Thyroid gland (tissue), 4 donors: ENCODE measurements around the gene PLAGL2. TPM values are rescaled to one million over a fixed set of nuclear protein-coding genes. Genes with fewer than 3 reads are reported as not detected.

Source experiments
- DNase-seq, 2 donors: peaks; one replicate each; pipeline ENCODE4 v3.0.0-alpha.2; 2019
- H3K27ac ChIP-seq, 3 donors: fragments of 200-600 bp; sonication (generic); 1 replicate in 2 of 3; 2 replicates in 1 of 3; pipeline ENCODE4 v1.5.1; 2016 to 2019; ENCODE audit warnings: mild to moderate bottlenecking in 1 of 3, moderate library complexity in 1 of 3
- H3K27me3 ChIP-seq: fragments of 200-600 bp; sonication (generic); one replicate; pipeline ENCODE4 v1.5.1; 2019
- H3K36me3 ChIP-seq, 2 donors: fragments of 200-600 bp; sonication (generic); one replicate each; pipeline ENCODE4 v1.5.1; 2016 to 2019
- H3K4me1 ChIP-seq, 2 donors: fragments of 200-600 bp; sonication (generic); one replicate each; pipeline ENCODE4 v1.5.1; 2017 to 2019
- H3K4me3 ChIP-seq, 3 donors: fragments of 200-600 bp; sonication (generic); replicated peaks in 1 of 3; 1 replicate in 2 of 3; 2 replicates in 1 of 3; pipeline ENCODE4 v1.5.1; 2016; ENCODE audit warnings: mild to moderate bottlenecking in 1 of 3
- H3K9me3 ChIP-seq: fragments of 200-600 bp; sonication (generic); one replicate; pipeline ENCODE4 v1.5.1; 2017
- POLR2A ChIP-seq, 2 donors: fragments of 450-650 bp; IDR thresholded peaks; one replicate each; pipeline ENCODE4 v1.6.1; 2017; ENCODE audit warnings: antibody characterized with exemption in 2 of 2, mild to moderate bottlenecking in 2 of 2, moderate library complexity in 1 of 2
- WGBS, 2 donors: methylation state at CpG; one replicate each; pipeline ENCODE4 v1.1.5; 2017; 5-methylcytosine and 5-hydroxymethylcytosine counted together
- intact Hi-C: fragments of 100-400 bp; cut with DNase I; formaldehyde crosslinking; loops from one replicate; pipeline ENCODE4 v1.15.1; 2023
- total RNA-seq, 4 donors: library from RNA; depleted of rRNA; stranded (reverse); fragments of >200 nt; gene quantifications; one replicate each; pipeline ENCODE4 v1.2.3, GENCODE V29; 2016
- TF ChIP-seq, protein P1 (sequence below), 6 experiments: fragments of 200-600 bp in 3 of 6; fragments of 450-650 bp in 3 of 6; sonication (generic) in 3 of 6; IDR thresholded peaks; one replicate each; pipeline ENCODE4 v1.5.1; 2016 to 2019; ENCODE audit warnings: antibody characterized with exemption in 6 of 6, mild to moderate bottlenecking in 2 of 6, inconsistent platforms in 1 of 6, moderate library complexity in 1 of 6

PLAGL2 gene
- total RNA-seq, 4 donors from 2014 or later, result 6.5 to 11.7 (median 7.3) TPM

DNA sequence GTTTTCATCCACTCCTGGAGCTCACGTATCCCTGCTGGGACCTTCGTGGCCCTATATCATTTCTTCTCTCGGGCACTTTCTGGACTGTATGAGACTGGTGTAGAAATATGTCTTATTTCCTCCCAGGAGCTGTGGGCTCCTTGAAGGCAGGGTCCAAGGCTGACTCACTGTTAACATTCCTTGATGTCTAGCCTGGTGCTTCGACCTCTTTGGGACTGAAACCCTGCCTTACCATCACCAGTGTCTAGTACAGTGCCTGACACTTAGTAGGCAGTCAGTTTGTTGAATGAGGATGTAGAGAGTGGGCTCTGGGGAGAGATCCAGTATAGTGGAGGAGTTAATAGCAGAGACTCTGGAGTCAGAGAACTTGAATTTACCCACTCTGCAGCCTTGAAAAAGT is 23.7 kb upstream of the PLAGL2 start:
- no peaks in the 10 kb centered on the region for H3K9me3 ChIP-seq
- no peak overlapping the region for H3K27ac ChIP-seq
- intact Hi-C loops, result no loop called here
- DNase-seq, result no peak
- H3K4me1 ChIP-seq, result no peaks in the 10 kb centered on the region
- no peaks in the 10 kb centered on the region for H3K27me3 ChIP-seq
- WGBS, 2 donors, result 97 to 99% methylated on average over 4 of the region's 4 CpGs
- TF ChIP-seq POLR2A (IDR thresholded peaks at IDR 0.05), result no peak
- TF ChIP-seq, protein P1, sequence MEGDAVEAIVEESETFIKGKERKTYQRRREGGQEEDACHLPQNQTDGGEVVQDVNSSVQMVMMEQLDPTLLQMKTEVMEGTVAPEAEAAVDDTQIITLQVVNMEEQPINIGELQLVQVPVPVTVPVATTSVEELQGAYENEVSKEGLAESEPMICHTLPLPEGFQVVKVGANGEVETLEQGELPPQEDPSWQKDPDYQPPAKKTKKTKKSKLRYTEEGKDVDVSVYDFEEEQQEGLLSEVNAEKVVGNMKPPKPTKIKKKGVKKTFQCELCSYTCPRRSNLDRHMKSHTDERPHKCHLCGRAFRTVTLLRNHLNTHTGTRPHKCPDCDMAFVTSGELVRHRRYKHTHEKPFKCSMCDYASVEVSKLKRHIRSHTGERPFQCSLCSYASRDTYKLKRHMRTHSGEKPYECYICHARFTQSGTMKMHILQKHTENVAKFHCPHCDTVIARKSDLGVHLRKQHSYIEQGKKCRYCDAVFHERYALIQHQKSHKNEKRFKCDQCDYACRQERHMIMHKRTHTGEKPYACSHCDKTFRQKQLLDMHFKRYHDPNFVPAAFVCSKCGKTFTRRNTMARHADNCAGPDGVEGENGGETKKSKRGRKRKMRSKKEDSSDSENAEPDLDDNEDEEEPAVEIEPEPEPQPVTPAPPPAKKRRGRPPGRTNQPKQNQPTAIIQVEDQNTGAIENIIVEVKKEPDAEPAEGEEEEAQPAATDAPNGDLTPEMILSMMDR (IDR thresholded peaks at IDR 0.05), result no peak
- H3K36me3 ChIP-seq, result peaks cover 27 to 40% of the 10 kb centered on the region in 2 donors
- H3K4me3 ChIP-seq, result no peak overlapping the region

DNA sequence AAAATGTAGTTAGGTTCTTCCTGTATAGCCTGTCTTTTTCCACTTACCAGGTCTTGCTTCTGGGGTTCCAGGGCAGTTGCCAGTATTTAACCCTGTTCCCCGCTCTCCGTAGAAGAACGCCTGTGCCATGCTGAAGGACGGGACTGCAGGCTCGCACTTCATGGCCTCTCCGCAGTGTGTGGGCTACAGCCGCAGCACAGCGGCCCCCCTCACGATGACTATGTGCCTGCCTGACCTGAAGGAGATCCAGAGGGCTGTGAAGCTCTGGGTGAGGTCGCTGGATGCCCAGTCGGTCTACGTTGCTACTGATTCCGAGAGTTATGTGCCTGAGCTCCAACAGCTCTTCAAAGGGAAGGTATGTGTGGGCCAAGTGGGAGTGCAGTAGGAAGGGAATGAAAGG is 23.2 kb upstream of the PLAGL2 start:
- intact Hi-C loops, result no loop called here

DNA sequence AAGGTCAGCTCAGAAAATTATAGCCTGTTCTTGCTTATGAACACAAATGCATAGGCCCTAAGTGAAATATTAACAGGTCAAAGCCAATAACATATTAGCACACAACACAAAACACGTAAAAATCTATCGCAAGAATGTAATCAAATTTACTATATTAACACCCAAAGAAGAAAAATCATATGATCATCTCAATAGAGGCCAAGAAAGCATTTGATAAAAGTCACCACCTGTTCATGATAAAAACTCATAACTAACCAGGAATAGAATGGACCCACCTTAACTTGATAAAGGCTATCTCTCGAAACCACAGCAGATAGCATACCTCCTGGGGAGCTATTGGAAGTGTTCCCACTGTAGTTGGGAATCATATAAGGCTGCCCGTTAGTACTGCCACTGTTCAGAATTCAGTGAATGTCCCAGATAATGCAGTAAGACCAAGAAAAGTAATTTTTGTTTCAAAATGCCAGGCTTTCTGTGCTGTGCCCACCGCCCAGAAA is 21.8 kb upstream of the PLAGL2 start:
- Histone ChIP-seq H3K36me3 (peaks cover 19 to 28% of the 10 kb centered on the region in 2 donors), H3K4me3 (no peak overlapping the region), H3K9me3 (no peaks in the 10 kb centered on the region), H3K27me3 (no peaks in the 10 kb centered on the region), H3K27ac (no peak overlapping the region), H3K4me1 (no peaks in the 10 kb centered on the region)
- TF ChIP-seq, protein P1 (IDR thresholded peaks at IDR 0.05), result no peak
- no peak for TF ChIP-seq POLR2A (IDR thresholded peaks at IDR 0.05)
- no peak for DNase-seq
- intact Hi-C loops, result no loop called here
- WGBS, 2 donors, result 97% methylated on average over 5 of the region's 5 CpGs

More for the DNA sequence above, 23.2 kb upstream of the PLAGL2 start:
- H3K36me3 ChIP-seq, result peaks cover 27 to 40% of the 10 kb centered on the region in 2 donors
- no peaks in the 10 kb centered on the region for H3K27me3 ChIP-seq
- WGBS, 2 donors, result 94 to 95% methylated on average over 12 to 13 of the region's 13 CpGs
- no peak for DNase-seq
- H3K4me3 ChIP-seq, result no peak overlapping the region
- H3K4me1 ChIP-seq, result no peaks in the 10 kb centered on the region
- no peak overlapping the region for H3K27ac ChIP-seq
- TF ChIP-seq, protein P1 (IDR thresholded peaks at IDR 0.05), result no peak
- no peak for TF ChIP-seq POLR2A (IDR thresholded peaks at IDR 0.05)
- H3K9me3 ChIP-seq, result no peaks in the 10 kb centered on the region

DNA sequence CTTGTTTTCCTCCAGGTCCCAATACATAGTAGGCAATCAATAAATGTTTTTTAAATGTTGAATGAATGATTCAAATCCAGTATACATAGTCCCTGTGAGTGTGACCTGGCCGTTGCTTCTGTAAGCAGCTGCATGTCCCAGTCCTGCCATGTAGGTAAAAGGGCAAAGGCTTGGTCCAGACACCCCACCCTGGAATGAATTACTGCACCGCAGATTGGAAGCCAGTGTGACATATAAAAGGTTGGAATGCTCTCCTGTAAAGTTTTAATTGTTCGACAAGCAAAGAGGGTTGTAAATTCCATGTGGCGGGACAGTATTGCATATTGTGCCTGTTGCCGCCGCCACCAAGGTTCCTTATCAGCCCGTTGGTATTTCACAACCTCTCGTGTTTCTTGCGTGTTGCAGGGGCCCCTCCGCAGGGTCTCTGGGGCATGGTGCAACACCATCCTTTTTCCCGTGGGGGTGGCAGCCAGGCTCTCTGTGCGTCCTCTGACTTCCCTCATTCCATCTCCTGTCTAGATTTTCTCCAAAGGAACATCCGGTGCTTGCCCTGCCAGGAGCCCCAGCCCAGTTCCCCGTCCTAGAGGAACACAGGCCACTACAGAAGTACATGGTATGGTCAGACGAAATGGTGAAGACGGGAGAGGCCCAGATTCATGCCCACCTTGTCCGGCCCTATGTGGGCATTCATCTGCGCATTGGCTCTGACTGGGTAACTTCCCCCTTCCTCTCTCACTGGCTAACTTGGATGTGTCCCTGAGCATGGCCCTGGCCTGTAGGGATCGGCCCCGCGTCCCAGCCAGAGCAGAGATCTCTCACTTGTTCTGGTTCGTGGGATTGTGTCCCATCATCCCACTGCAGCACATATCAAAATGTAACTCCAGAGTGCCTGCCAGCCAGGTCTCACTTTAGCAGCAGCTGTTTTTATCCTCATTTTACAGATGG is 20.5 kb upstream of the PLAGL2 start:
- H3K4me3 ChIP-seq, result no peak overlapping the region
- no peak for DNase-seq
- no peak overlapping the region for H3K27ac ChIP-seq
- 91 to 94% methylated on average over 22 of the region's 22 CpGs for WGBS, 2 donors
- no peaks in the 10 kb centered on the region for H3K4me1 ChIP-seq
- intact Hi-C loops, result no loop called here
- peaks cover 20 to 27% of the 10 kb centered on the region in 2 donors for H3K36me3 ChIP-seq
- H3K27me3 ChIP-seq, result no peaks in the 10 kb centered on the region
- no peak for TF ChIP-seq POLR2A (IDR thresholded peaks at IDR 0.05)
- TF ChIP-seq, protein P1 (IDR thresholded peaks at IDR 0.05), result no peak
- H3K9me3 ChIP-seq, result no peaks in the 10 kb centered on the region

DNA sequence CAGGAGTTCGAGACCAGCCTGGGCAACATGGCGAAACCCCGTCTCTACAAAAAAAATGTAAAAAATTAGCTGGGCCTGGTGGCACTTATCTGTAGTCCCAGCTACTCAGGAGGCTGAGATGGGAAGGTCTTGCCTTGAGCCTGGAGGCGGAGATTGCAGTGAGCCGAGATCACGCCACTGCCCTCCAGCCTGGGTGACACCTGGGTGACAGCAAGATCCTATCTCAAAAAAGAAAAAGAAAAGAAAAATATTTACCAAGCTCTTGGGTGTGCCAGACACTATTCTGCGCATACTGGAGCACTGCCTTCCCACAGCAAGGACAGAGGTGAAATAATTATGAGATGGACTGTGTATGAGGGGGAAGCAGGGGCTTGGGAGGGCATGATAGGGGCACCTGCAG is 19.8 kb upstream of the PLAGL2 start:
- no peak for DNase-seq
- Histone ChIP-seq H3K27ac (no peak overlapping the region), H3K27me3 (no peaks in the 10 kb centered on the region), H3K36me3 (peaks cover 20 to 30% of the 10 kb centered on the region in 2 donors), H3K4me3 (no peak overlapping the region), H3K9me3 (no peaks in the 10 kb centered on the region), H3K4me1 (no peaks in the 10 kb centered on the region)
- intact Hi-C loops, result no loop called here
- TF ChIP-seq POLR2A (IDR thresholded peaks at IDR 0.05), result no peak
- TF ChIP-seq, protein P1 (IDR thresholded peaks at IDR 0.05), result no peak
- 94% methylated on average over 7 of the region's 7 CpGs for WGBS, 2 donors
